Suprapubic skin (tissue), 3 donors: ENCODE data around the gene NTN3.

Source experiments
- EP300 ChIP-seq: sonication (generic); formaldehyde crosslinking; IDR thresholded peaks from one replicate; pipeline ENCODE4 v1.6.1; 2017; ENCODE audit warnings: antibody characterized with exemption
- TF ChIP-seq, protein P1 (sequence below), 2 donors: fragments of 200-600 bp in 1 of 2; fragments of 450-650 bp in 1 of 2; sonication (generic) in 1 of 2; IDR thresholded peaks; one replicate each; pipeline ENCODE4 v1.5.1; 2016 to 2019; ENCODE audit warnings: antibody characterized with exemption in 2 of 2, mild to moderate bottlenecking in 1 of 2, moderate library complexity in 1 of 2

DNA sequence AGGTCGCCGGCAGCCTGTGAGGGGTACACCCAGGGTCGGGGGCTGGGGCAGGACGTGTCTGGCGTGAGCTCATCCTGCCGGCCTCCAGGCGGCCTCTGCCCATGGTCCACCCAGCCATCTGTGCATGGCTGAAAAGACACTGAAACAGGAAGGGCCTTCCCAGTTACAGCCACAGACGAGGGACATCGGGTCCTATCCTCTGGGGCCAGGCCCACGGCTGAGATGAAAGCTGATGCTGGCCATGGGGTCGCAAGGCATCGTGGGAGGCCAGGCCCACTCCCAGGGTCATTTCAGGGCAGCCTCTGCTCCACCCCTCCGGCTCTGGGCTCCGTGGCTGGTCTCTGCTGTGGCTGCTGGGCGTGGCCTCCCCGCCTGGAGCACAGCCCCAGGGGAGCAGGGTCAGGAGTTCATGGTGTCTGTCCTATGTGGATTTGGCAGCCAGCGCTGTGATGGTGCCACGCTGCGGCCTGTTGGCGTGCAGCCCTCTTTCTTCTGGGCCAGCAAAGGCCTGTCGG is 26.1 kb downstream of the NTN3 start:
- TF ChIP-seq, protein P1, sequence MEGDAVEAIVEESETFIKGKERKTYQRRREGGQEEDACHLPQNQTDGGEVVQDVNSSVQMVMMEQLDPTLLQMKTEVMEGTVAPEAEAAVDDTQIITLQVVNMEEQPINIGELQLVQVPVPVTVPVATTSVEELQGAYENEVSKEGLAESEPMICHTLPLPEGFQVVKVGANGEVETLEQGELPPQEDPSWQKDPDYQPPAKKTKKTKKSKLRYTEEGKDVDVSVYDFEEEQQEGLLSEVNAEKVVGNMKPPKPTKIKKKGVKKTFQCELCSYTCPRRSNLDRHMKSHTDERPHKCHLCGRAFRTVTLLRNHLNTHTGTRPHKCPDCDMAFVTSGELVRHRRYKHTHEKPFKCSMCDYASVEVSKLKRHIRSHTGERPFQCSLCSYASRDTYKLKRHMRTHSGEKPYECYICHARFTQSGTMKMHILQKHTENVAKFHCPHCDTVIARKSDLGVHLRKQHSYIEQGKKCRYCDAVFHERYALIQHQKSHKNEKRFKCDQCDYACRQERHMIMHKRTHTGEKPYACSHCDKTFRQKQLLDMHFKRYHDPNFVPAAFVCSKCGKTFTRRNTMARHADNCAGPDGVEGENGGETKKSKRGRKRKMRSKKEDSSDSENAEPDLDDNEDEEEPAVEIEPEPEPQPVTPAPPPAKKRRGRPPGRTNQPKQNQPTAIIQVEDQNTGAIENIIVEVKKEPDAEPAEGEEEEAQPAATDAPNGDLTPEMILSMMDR (IDR thresholded peaks at IDR 0.05) = no peak
- TF ChIP-seq EP300 = no peak
